Right lobe of liver (tissue), 4 donors: ENCODE data around the gene CDKN1C.

Experiments used
- CTCF ChIP-seq, 4 donors: fragments of 200-600 bp in 3 of 4; fragments of 450-650 bp in 1 of 4; IDR thresholded peaks; one replicate each; pipeline versions ENCODE4 v1.5.1 to v1.8.0; 2016 to 2022; ENCODE audit warnings: antibody characterized with exemption in 4 of 4, mild to moderate bottlenecking in 2 of 4
- POLR2A ChIP-seq: fragments of 450-650 bp; IDR thresholded peaks from one replicate; pipeline ENCODE4 v1.6.1; 2017; ENCODE audit warnings: antibody characterized with exemption, mild to moderate bottlenecking
- donor health status: DM: no; HTN: no; CAD: no.
- donor health status: DM: no; HTN: no; CAD: no.
- donor health status: DM: no; HTN: yes; CAD: no.

DNA sequence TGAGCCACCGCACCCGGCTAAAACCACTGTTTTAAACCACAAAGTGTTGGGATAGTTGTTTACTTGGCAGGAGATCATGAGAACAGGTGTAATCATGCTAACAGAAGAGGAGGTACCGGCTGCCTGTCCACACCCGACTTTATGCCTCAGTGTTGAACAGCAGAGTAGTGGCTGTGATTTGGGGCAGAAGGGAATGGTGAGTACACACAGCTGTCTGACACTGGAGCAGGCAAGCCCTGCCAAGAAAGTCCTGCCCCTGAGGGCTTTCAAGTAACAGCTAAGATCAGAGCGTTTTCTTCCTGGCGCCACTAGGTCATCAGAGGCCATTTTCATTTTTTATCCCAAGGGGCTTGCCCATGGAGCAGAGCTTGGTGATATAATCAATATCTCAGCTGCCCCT lies 8.1 kb downstream of the CDKN1C start:
- TF ChIP-seq CTCF (IDR thresholded peaks at IDR 0.05) = no peak
- TF ChIP-seq POLR2A = no peak
